GM10847 (cell line): ENCODE data around the gene NAALADL2.

Source experiments
- POLR2A ChIP-seq: IDR thresholded peaks from 2 replicates; pipeline ENCODE4 v1.6.1; 2011; ENCODE audit not compliant: insufficient read length; ENCODE audit errors: extremely low read depth

NAALADL2 gene

GRCh38 chr3:175558261-175558660 lies 699.1 kb downstream of the NAALADL2 start:
- TF ChIP-seq POLR2A = no peak

GRCh38 chr3:175564363-175564762 lies 705.2 kb downstream of the NAALADL2 start:
- no peak for TF ChIP-seq POLR2A

GRCh38 chr3:175571096-175571495 lies 712.0 kb downstream of the NAALADL2 start:
- no peak for TF ChIP-seq POLR2A

GRCh38 chr3:175573226-175573625 lies 714.1 kb downstream of the NAALADL2 start:
- TF ChIP-seq POLR2A = no peak

GRCh38 chr3:175580318-175580717 lies 721.2 kb downstream of the NAALADL2 start:
- TF ChIP-seq POLR2A = no peak

- no peak for TF ChIP-seq POLR2A
Measured at GRCh38 chr3:175585898-175586297, 726.8 kb downstream of the NAALADL2 start.

GRCh38 chr3:175590745-175591144 lies 731.6 kb downstream of the NAALADL2 start:
- TF ChIP-seq POLR2A = no peak

GRCh38 chr3:175591375-175591774 lies 732.2 kb downstream of the NAALADL2 start:
- TF ChIP-seq POLR2A = no peak

- TF ChIP-seq POLR2A = no peak
Measured at GRCh38 chr3:175593331-175593730, 734.2 kb downstream of the NAALADL2 start.

- TF ChIP-seq POLR2A = no peak
Measured at GRCh38 chr3:175598740-175599139, 739.6 kb downstream of the NAALADL2 start.

- no peak for TF ChIP-seq POLR2A
Measured at GRCh38 chr3:175601521-175601920, 742.4 kb downstream of the NAALADL2 start.

GRCh38 chr3:175605851-175606250 lies 746.7 kb downstream of the NAALADL2 start:
- TF ChIP-seq POLR2A = no peak

GRCh38 chr3:175606650-175607318 lies 747.6 kb downstream of the NAALADL2 start:
- no peak for TF ChIP-seq POLR2A

GRCh38 chr3:175608356-175608755 lies 749.2 kb downstream of the NAALADL2 start:
- TF ChIP-seq POLR2A = no peak

- no peak for TF ChIP-seq POLR2A
Measured at GRCh38 chr3:175608911-175609310, 749.8 kb downstream of the NAALADL2 start.

GRCh38 chr3:175612487-175613196 lies 753.5 kb downstream of the NAALADL2 start:
- TF ChIP-seq POLR2A = no peak

- no peak for TF ChIP-seq POLR2A
Measured at GRCh38 chr3:175617247-175617646, 758.1 kb downstream of the NAALADL2 start.
